ENCODE measurements around the gene SRD5A1.

GRCh38 chr5:6714226-6715041 is 81.2 kb downstream of the SRD5A1 start:
- TF ChIP-seq CTCF (IDR thresholded peaks at IDR 0.05) (no peak), POLR2A (IDR thresholded peaks at IDR 0.05) (no peak), POLR2AphosphoS5 (IDR thresholded peaks at IDR 0.05) (no peak), EP300 (IDR thresholded peaks at IDR 0.05) (no peak)

All from gastroesophageal sphincter (tissue), 3 donors.